ENCODE results near the gene STK11. TPM values are rescaled to one million over a fixed set of nuclear protein-coding genes. Genes with fewer than 3 reads are reported as not detected.

The STK11 gene
- total RNA-seq, 1 donor from 2014 or later, result 59.3 TPM

- H3K36me3 Mint-ChIP-seq (ENCODE audit: insufficient read depth), result peaks cover 19% of the 10 kb centered on the region
- peak overlapping the region; percentile 33 for H3K27ac Mint-ChIP-seq
- no peaks in the 10 kb centered on the region for H3K27me3 Mint-ChIP-seq
- no peak for DNase-seq (ENCODE audit: low spot score, unreplicated experiment)
- H3K4me3 Mint-ChIP-seq (ENCODE audit: low read depth), result no peak overlapping the region
- no peaks in the 10 kb centered on the region for H3K9me3 Mint-ChIP-seq (ENCODE audit: low read depth)
- peaks cover 23% of the 10 kb centered on the region for H3K4me1 Mint-ChIP-seq (ENCODE audit: low read depth)
- TF ChIP-seq, protein P1, sequence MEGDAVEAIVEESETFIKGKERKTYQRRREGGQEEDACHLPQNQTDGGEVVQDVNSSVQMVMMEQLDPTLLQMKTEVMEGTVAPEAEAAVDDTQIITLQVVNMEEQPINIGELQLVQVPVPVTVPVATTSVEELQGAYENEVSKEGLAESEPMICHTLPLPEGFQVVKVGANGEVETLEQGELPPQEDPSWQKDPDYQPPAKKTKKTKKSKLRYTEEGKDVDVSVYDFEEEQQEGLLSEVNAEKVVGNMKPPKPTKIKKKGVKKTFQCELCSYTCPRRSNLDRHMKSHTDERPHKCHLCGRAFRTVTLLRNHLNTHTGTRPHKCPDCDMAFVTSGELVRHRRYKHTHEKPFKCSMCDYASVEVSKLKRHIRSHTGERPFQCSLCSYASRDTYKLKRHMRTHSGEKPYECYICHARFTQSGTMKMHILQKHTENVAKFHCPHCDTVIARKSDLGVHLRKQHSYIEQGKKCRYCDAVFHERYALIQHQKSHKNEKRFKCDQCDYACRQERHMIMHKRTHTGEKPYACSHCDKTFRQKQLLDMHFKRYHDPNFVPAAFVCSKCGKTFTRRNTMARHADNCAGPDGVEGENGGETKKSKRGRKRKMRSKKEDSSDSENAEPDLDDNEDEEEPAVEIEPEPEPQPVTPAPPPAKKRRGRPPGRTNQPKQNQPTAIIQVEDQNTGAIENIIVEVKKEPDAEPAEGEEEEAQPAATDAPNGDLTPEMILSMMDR (IDR thresholded peaks at IDR 0.05; ENCODE audit: unreplicated experiment), result no peak
Observed at GRCh38 chr19:1255186-1256161, 49.9 kb downstream of the STK11 start.

DNA sequence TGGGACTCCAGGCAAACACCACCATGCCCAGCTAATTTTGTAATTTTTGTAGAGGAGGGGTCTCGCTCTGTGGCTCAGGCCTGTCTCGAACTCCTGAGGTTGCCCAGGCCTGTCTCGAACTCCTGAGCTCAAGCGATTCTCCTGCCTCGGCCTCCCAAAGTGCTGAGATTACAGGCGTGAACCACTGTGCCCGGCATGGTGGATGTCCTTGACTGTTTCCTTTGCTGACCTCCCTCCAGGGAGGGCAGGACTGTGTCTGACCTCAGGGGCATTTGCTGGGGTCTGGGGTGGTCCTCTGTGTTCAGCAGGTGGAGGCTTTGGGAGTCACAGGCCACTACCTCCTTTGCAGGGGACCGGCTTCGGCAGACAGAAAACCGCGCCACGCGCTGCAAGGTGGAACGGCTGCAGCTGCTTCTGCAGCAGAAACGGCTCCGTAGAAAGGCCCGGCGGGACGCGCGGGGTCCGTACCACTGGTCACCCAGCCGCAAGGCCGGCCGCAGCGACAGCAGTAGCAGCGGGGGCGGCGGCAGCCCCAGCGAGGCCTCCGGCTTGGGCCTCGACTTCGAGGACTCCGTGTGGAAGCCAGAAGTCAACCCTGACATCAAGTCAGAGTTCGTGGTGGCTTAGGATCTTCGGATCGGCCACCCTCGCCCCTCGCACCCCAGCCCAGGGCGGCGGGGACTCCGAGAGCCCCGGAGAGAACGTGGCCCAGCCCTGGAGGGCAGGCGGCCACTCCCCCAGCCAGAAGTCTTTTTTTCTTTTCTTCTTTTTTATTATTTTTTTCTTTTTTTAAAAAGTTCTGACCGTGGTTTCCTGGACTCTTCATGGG, 51.3 kb downstream of the STK11 start:
- peaks cover 27% of the 10 kb centered on the region for H3K4me1 Mint-ChIP-seq (ENCODE audit: low read depth)
- no peak for DNase-seq (ENCODE audit: low spot score, unreplicated experiment)
- H3K36me3 Mint-ChIP-seq (ENCODE audit: insufficient read depth), result peaks cover 14% of the 10 kb centered on the region
- peak overlapping the region; percentile 29 for H3K27ac Mint-ChIP-seq
- peak overlapping the region; percentile 24 for H3K4me3 Mint-ChIP-seq (ENCODE audit: low read depth)
- no peaks in the 10 kb centered on the region for H3K27me3 Mint-ChIP-seq
- TF ChIP-seq, protein P1 (IDR thresholded peaks at IDR 0.05; ENCODE audit: unreplicated experiment), result no peak
- H3K9me3 Mint-ChIP-seq (ENCODE audit: low read depth), result no peaks in the 10 kb centered on the region

DNA sequence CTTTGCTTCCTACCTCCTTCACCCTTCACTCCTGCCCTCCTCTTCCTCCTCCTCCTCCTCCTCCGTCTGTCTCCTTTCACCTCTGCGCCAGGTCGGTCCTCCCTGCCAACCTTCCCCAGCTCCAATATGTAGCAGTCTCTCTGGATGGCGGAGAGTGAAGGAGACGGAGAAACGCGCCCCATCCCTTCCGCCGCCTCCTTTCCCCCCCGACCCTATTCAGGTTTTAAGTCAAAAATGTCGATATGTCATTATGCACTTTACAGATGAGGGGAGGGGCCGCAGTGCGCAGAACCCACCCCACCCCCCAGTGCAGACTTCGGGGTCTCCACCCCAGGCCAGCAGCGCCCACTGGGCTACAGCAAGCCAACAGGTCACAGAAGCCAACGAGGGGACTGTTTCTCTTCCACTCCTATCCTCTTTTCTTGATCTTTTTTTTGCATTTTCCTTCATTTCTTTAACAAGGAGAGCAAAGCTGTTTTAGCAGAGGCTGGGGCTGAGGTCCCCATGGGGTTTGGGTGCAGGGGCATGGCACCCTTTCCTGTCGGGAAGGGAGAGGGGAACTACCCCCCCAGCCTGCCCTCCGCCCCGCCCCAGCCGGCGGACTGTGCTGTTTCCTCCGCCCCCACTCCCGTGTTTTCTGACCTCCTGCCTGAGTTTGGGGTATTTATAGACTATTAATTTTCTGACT, 52.0 kb downstream of the STK11 start:
- no peak for DNase-seq (ENCODE audit: low spot score, unreplicated experiment)
- Mint-ChIP-seq H3K27ac (peak overlapping the region; percentile 71), H3K4me3 (ENCODE audit: low read depth) (no peak overlapping the region), H3K27me3 (no peaks in the 10 kb centered on the region), H3K36me3 (ENCODE audit: insufficient read depth) (peaks cover 14% of the 10 kb centered on the region), H3K4me1 (ENCODE audit: low read depth) (peaks cover 32% of the 10 kb centered on the region), H3K9me3 (ENCODE audit: low read depth) (no peaks in the 10 kb centered on the region)
- TF ChIP-seq, protein P1 (IDR thresholded peaks at IDR 0.05; ENCODE audit: unreplicated experiment), result no peak

DNA sequence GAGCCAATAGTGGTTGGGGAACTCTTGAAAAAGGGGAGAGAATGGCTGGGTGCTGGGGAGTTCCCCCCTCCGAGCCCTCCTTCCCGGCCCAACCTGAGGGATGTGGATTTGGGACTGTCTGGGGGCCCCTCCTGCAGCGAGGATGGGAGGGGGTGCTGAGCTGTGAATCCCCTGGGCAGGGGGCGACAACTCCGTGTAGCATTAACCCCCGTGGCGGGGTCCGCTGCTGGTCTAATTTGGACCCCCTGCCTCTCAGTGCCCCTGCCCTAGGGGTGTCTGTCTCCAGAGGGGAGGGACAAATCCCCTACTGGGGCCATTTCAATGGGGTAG, 52.5 kb downstream of the STK11 start:
- DNase-seq (ENCODE audit: low spot score, unreplicated experiment), result no peak
- TF ChIP-seq, protein P1 (IDR thresholded peaks at IDR 0.05; ENCODE audit: unreplicated experiment), result no peak
- H3K4me3 Mint-ChIP-seq (ENCODE audit: low read depth), result no peak overlapping the region
- H3K27me3 Mint-ChIP-seq, result no peaks in the 10 kb centered on the region
- H3K27ac Mint-ChIP-seq, result peak overlapping the region; percentile 71
- H3K9me3 Mint-ChIP-seq (ENCODE audit: low read depth), result no peaks in the 10 kb centered on the region
- H3K36me3 Mint-ChIP-seq (ENCODE audit: insufficient read depth), result peaks cover 14% of the 10 kb centered on the region
- H3K4me1 Mint-ChIP-seq (ENCODE audit: low read depth), result peaks cover 34% of the 10 kb centered on the region

Data from progenitor cell of endocrine pancreas (in vitro differentiated cells).